BJ (cell line): ENCODE results near the gene SFXN5. TPM values are rescaled to one million over a fixed set of nuclear protein-coding genes. Genes with fewer than 3 reads are reported as not detected.

Experiments
- CTCF ChIA-PET: fragments of 350-600 bp; formaldehyde crosslinking; extraction: SDS; loops from one replicate; lab custom pipeline; 2021; ENCODE audit warnings: antibody characterized with exemption, inconsistent platforms; lab: Yijun Ruan, JAX
- POLR2A ChIA-PET: fragments of 300-600 bp; sonication (Branson Sonifier 250); formaldehyde crosslinking; extraction: SDS; loops from one replicate; lab custom pipeline; 2021; ENCODE audit warnings: antibody characterized with exemption; lab: Charles Lee
- DNase-seq: peaks from one replicate; pipeline ENCODE4 v3.0.0-alpha.2; 2011; ENCODE audit warnings: low read depth
- H3K27me3 ChIP-seq: 2 replicates; pipeline ENCODE4 v1.6.0; 2011; ENCODE audit warnings: low read length; ENCODE audit not compliant: control insufficient read depth, insufficient read depth
- H3K36me3 ChIP-seq: 2 replicates; pipeline ENCODE4 v1.5.1; 2011; ENCODE audit warnings: low read length; ENCODE audit not compliant: control insufficient read depth, insufficient read depth
- H3K4me3 ChIP-seq: 2 replicates; pipeline ENCODE4 v1.5.1; 2011; ENCODE audit warnings: low read depth, mild to moderate bottlenecking, control low read depth, low read length
- polyA plus RNA-seq: library from polyadenylated mRNA; depleted of rRNA; stranded (reverse); fragments of >200 nt; gene quantifications from 2 replicates; pipeline ENCODE4 v1.2.3, GENCODE V29; 2011
- TF ChIP-seq, protein P1 (sequence below): IDR thresholded peaks from 2 replicates; pipeline ENCODE4 v1.5.1; 2011; ENCODE audit warnings: low read depth, mild to moderate bottlenecking, control low read depth, inconsistent platforms, low read length, moderate library complexity; ENCODE audit not compliant: insufficient read depth

The SFXN5 gene
- polyA plus RNA-seq, 1 experiment = 11.5 TPM

DNA sequence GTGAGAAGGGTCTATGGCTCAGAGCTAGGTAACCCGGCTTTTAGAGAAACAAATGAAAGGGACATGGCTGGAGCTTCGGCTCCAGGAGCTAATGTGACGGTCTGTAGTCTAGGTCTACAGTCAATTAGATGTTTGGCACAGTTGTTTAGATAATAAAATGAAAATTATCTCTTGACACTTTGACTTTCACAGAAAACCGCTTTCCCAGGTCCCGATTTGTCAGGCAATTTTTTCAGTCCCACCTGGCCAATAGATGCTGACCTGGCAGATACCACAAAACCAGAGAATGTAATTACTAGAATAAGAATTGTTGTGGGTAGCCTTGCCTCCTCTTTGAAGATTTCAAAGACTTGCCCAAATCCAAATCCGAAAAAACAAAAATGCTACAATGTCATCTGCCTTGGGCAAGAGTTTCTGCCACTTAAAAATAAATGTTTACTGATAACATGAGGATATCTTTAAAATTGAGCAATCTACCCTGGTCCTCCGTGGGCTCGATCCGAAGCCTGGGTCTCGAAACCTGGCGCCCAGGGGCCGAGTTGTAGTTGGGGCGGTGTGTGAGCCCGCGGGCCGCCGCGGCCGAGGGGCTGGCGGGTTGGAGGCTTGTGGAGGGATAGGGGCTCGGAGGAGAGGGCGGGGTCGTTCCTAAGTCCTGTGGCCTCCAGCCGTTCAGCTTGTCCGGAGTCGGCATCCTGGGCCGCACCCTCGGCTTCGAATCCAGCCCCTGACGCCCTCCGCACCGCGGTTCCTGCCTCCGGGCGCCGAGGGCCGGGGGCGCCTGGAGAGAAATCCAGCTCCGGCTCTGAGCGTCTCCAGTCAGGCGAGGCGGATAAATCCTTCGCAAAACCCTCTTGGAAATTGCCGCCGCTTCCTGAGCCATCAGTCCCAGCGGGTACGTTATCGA lies 151.8 kb downstream of the SFXN5 start:
- Histone ChIP-seq H3K4me3 (no peak overlapping the region), H3K36me3 (no peaks in the 10 kb centered on the region), H3K27me3 (peaks cover 78% of the 10 kb centered on the region)
- CTCF ChIA-PET = interaction anchor here (1.3 kb wide), 2 partner anchors 9 to 27 kb away, joined by 3 to 4 read pairs; no protein-coding TSS in a partner anchor
- TF ChIP-seq, protein P1, sequence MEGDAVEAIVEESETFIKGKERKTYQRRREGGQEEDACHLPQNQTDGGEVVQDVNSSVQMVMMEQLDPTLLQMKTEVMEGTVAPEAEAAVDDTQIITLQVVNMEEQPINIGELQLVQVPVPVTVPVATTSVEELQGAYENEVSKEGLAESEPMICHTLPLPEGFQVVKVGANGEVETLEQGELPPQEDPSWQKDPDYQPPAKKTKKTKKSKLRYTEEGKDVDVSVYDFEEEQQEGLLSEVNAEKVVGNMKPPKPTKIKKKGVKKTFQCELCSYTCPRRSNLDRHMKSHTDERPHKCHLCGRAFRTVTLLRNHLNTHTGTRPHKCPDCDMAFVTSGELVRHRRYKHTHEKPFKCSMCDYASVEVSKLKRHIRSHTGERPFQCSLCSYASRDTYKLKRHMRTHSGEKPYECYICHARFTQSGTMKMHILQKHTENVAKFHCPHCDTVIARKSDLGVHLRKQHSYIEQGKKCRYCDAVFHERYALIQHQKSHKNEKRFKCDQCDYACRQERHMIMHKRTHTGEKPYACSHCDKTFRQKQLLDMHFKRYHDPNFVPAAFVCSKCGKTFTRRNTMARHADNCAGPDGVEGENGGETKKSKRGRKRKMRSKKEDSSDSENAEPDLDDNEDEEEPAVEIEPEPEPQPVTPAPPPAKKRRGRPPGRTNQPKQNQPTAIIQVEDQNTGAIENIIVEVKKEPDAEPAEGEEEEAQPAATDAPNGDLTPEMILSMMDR = no peak
- no peak for DNase-seq
- POLR2A ChIA-PET = interaction anchor here (0.7 kb wide), 1 partner anchor 169 kb away, joined by 5 read pairs; no protein-coding TSS in a partner anchor

GRCh38 chr2:72917877-72918553 lies 153.5 kb downstream of the SFXN5 start:
- DNase-seq = no peak
- ChIA-PET CTCF (interaction anchor here (0.8 to 2.3 kb wide), 5 partner anchors 8 to 56 kb away, joined by 3 to 11 read pairs (median 5); partner anchors contain the start of gene SPR), POLR2A (no interaction called here)

GRCh38 chr2:72917138-72917876 lies 154.2 kb downstream of the SFXN5 start, which contains the start of gene EMX1:
EMX1 (plus strand) TSS chr2:72917519; CDS start chr2:72917853, 334 bp downstream.
- Histone ChIP-seq H3K4me3 (no peak within 1 kb of the TSS), H3K36me3 (no peaks in the 10 kb centered on the region), H3K27me3 (peaks cover 75% of the 10 kb centered on the region)
- ChIA-PET POLR2A (no interaction called here), CTCF (interaction anchor here (0.6 to 2.3 kb wide), 8 partner anchors 9 to 215 kb away, joined by 3 to 11 read pairs (median 4); partner anchors contain the start of gene SPR)
- TF ChIP-seq, protein P1 = no peak
- DNase-seq = no peak

More at GRCh38 chr2:72917877-72918553, 153.5 kb downstream of the SFXN5 start:
- Histone ChIP-seq H3K27me3 (peaks cover 82% of the 10 kb centered on the region), H3K36me3 (no peaks in the 10 kb centered on the region), H3K4me3 (no peak overlapping the region)
- TF ChIP-seq, protein P1 = no peak

GRCh38 chr2:72916743-72917137 lies 154.8 kb downstream of the SFXN5 start:
- TF ChIP-seq, protein P1 = no peak
- ChIA-PET POLR2A (no interaction called here), CTCF (interaction anchor here (0.6 to 2.3 kb wide), 6 partner anchors 10 to 216 kb away, joined by 3 to 11 read pairs (median 4); partner anchors contain the start of gene SPR)
- no peak overlapping the region for H3K4me3 ChIP-seq
- peaks cover 71% of the 10 kb centered on the region for H3K27me3 ChIP-seq
- no peaks in the 10 kb centered on the region for H3K36me3 ChIP-seq
- no peak for DNase-seq
